HepG2 (cell line): ENCODE data around the gene CDYL. TPM values are rescaled to one million over a fixed set of nuclear protein-coding genes. Genes with fewer than 3 reads are reported as not detected.

Experiments
- AGO1 ChIP-seq: fragments of 200-400 bp; formaldehyde crosslinking; IDR thresholded peaks from 2 replicates; pipeline ENCODE4 v1.6.1; 2017; ENCODE audit warnings: mild to moderate bottlenecking, low read depth, low read length, moderate library complexity; ENCODE audit not compliant: poor library complexity, severe bottlenecking
- ARNT2 ChIP-seq: sonication (generic); formaldehyde crosslinking; IDR thresholded peaks from 2 replicates; pipeline ENCODE4 v1.8.0; 2022; ENCODE audit warnings: mild to moderate bottlenecking, low read depth, missing genetic modification reagents, moderate library complexity
- ERF ChIP-seq: IDR thresholded peaks from 2 replicates; pipeline ENCODE4 v1.6.1; 2018; ENCODE audit warnings: missing biosample characterization, missing genetic modification reagents
- HCFC1 ChIP-seq: fragments of 150-350 bp; IDR thresholded peaks from 2 replicates; pipeline ENCODE4 v1.6.1; 2014; ENCODE audit warnings: low read depth, low read length
- HIVEP1 ChIP-seq: sonication (generic); formaldehyde crosslinking; IDR thresholded peaks from 2 replicates; pipeline ENCODE4 v1.4.0; 2020; ENCODE audit warnings: mild to moderate bottlenecking, missing genetic modification reagents
- MAZ ChIP-seq, 2 experiments: sonication (generic) in 1 of 2; formaldehyde crosslinking in 1 of 2; IDR thresholded peaks; 2 replicates each; pipeline versions ENCODE4 v1.5.0 to v1.6.1; 2012 to 2020; ENCODE audit warnings: low read depth in 2 of 2, mild to moderate bottlenecking in 2 of 2, borderline replicate concordance in 1 of 2, improper control_type of control experiment in 1 of 2, low read length in 1 of 2, missing genetic modification reagents in 1 of 2, moderate library complexity in 1 of 2
- MYC ChIP-seq: sonication (generic); formaldehyde crosslinking; IDR thresholded peaks from 2 replicates; pipeline ENCODE4 v1.9.0; 2021; ENCODE audit warnings: missing genetic modification reagents, borderline replicate concordance
- MYNN ChIP-seq: sonication (generic); formaldehyde crosslinking; IDR thresholded peaks from 2 replicates; pipeline ENCODE4 v1.4.0; 2020; ENCODE audit warnings: mild to moderate bottlenecking, low read depth, missing genetic modification reagents
- NFRKB ChIP-seq: fragments of 450-650 bp; IDR thresholded peaks from 2 replicates; pipeline ENCODE4 v1.6.1; 2017
- SAP130 ChIP-seq: IDR thresholded peaks from 2 replicates; pipeline ENCODE4 v1.6.1; 2016; ENCODE audit warnings: low read depth
- SRSF9 ChIP-seq: fragments of 200-400 bp; formaldehyde crosslinking; IDR thresholded peaks from 2 replicates; pipeline ENCODE4 v1.6.1; 2018; ENCODE audit warnings: borderline replicate concordance, mild to moderate bottlenecking, low read depth, low read length; ENCODE audit not compliant: insufficient read depth, poor library complexity, severe bottlenecking
- ZFP37 ChIP-seq: sonication (generic); formaldehyde crosslinking; IDR thresholded peaks from 2 replicates; pipeline ENCODE4 v1.4.0; 2020; ENCODE audit warnings: missing genetic modification reagents, borderline replicate concordance
- ZNF317 ChIP-seq: sonication (generic); formaldehyde crosslinking; IDR thresholded peaks from 2 replicates; pipeline ENCODE4 v1.5.0; 2020; ENCODE audit warnings: mild to moderate bottlenecking, missing genetic modification reagents
- ZNF446 ChIP-seq: sonication (generic); formaldehyde crosslinking; IDR thresholded peaks from 2 replicates; pipeline ENCODE4 v1.5.0; 2020; ENCODE audit warnings: mild to moderate bottlenecking, missing genetic modification reagents
- ZNF614 ChIP-seq: IDR thresholded peaks from 2 replicates; pipeline ENCODE4 v1.6.1; 2018; ENCODE audit warnings: missing biosample characterization, missing genetic modification reagents, inconsistent platforms, borderline replicate concordance
- ZNF619 ChIP-seq: sonication (generic); formaldehyde crosslinking; IDR thresholded peaks from 2 replicates; pipeline ENCODE4 v1.4.0; 2020; ENCODE audit warnings: mild to moderate bottlenecking, missing genetic modification reagents
- ZSCAN25 ChIP-seq: sonication (generic); formaldehyde crosslinking; IDR thresholded peaks from 2 replicates; pipeline ENCODE4 v1.8.0; 2022; ENCODE audit warnings: mild to moderate bottlenecking, missing genetic modification reagents
- polyA plus RNA-seq, 8 experiments: library from polyadenylated mRNA; depleted of rRNA in 3 of 8; stranded (reverse) in 7 of 8; unstranded in 1 of 8; fragments of >200 nt; fragmentation: Illumina TruSeq in 4 of 8; extraction: Trizol in 4 of 8; gene quantifications; 2 replicates each; pipeline versions ENCODE4 v1.2.1 to v1.2.3, GENCODE V29; 2011 to 2016; ENCODE audit warnings: low read depth in 4 of 8, missing spikeins in 1 of 8, mixed read lengths in 1 of 8; ENCODE audit not compliant: insufficient read depth in 1 of 8
- total RNA-seq, 5 experiments: library from RNA; depleted of rRNA; stranded (reverse); fragments of >200 nt; fragmentation: Illumina TruSeq; extraction: Trizol; gene quantifications; 2 replicates each; pipeline ENCODE4 v1.2.3, GENCODE V29; 2016; ENCODE audit warnings: low read depth in 1 of 5
- TF ChIP-seq, protein P1 (sequence below): IDR thresholded peaks from 2 replicates; pipeline ENCODE4 v1.6.1; 2018; ENCODE audit warnings: missing genetic modification reagents
- TF ChIP-seq, protein P2 (sequence below): sonication (generic); formaldehyde crosslinking; IDR thresholded peaks from 2 replicates; pipeline ENCODE4 v1.4.0; 2020; ENCODE audit warnings: missing genetic modification reagents
- TF ChIP-seq, protein P3 (sequence below): IDR thresholded peaks from 2 replicates; pipeline ENCODE4 v1.6.1; 2012; ENCODE audit warnings: inconsistent platforms
- TF ChIP-seq, protein P4 (sequence below): sonication (generic); formaldehyde crosslinking; IDR thresholded peaks from 2 replicates; pipeline ENCODE4 v1.4.0; 2020; ENCODE audit warnings: missing genetic modification reagents
- TF ChIP-seq, protein P5 (sequence below): IDR thresholded peaks from 2 replicates; pipeline ENCODE4 v1.6.1; 2016; ENCODE audit warnings: low read depth, borderline replicate concordance

Gene CDYL
- total and polyA plus RNA-seq, 2 of the 13 experiments (the other 11 are each of a cell fraction or from before 2014, with no cell fraction given) = 22.8 to 105 TPM

DNA sequence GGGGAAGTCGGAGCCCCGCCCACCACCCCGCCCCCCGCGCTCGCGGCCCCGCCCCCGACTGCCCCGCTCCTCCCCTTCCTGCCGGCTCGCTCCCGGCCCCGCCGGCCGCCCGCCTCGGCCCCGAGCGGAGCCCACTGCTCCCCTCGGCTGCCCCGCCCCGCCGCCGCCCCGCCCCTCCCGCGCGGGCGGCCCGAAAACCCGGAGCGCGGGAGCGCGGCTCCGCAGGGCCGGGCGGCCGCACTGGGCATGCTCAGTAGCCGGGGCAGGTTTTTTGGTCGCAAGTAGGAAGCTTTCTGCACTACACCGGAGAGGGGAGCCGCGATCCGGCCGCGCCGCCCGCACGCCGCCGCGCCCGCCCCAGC lies at the start of gene CDYL (continued):
- TF ChIP-seq ZNF446 (CRISPR knock-in tag) (no peak), AGO1 (no peak), ZFP37 (CRISPR knock-in tag) (no peak), ZNF614 (CRISPR knock-in tag) (0 out of 2 replicates have a peak, but pooled peaks have one; percentile 38), ZNF317 (CRISPR knock-in tag) (no peak), SAP130 (CRISPR knock-in tag) (peak; percentile 39; the same call in 1 of the 2 replicates), HCFC1 (no peak), SRSF9 (no peak), ZSCAN25 (0 out of 2 replicates have a peak, but pooled peaks have one; percentile 28), ZNF619 (CRISPR knock-in tag) (no peak), ARNT2 (CRISPR knock-in tag) (peak; percentile 29; the same call in 1 of the 2 replicates), NFRKB (no peak), MAZ (IDR thresholded peaks at IDR 0.05; ENCODE audit: borderline replicate concordance, low read depth, low read length) (peak; percentile 88), MAZ (CRISPR knock-in tag; IDR thresholded peaks at IDR 0.05; ENCODE audit: low read depth) (peak; percentile 73), MYC (CRISPR knock-in tag) (0 out of 2 replicates have a peak, but pooled peaks have one; percentile 11), ERF (CRISPR knock-in tag) (no peak), HIVEP1 (no peak), MYNN (no peak)
- TF ChIP-seq, protein P1, sequence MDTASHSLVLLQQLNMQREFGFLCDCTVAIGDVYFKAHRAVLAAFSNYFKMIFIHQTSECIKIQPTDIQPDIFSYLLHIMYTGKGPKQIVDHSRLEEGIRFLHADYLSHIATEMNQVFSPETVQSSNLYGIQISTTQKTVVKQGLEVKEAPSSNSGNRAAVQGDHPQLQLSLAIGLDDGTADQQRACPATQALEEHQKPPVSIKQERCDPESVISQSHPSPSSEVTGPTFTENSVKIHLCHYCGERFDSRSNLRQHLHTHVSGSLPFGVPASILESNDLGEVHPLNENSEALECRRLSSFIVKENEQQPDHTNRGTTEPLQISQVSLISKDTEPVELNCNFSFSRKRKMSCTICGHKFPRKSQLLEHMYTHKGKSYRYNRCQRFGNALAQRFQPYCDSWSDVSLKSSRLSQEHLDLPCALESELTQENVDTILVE (CRISPR knock-in tag) = peak; percentile 36; the same call in 1 of the 2 replicates
- TF ChIP-seq, protein P2, sequence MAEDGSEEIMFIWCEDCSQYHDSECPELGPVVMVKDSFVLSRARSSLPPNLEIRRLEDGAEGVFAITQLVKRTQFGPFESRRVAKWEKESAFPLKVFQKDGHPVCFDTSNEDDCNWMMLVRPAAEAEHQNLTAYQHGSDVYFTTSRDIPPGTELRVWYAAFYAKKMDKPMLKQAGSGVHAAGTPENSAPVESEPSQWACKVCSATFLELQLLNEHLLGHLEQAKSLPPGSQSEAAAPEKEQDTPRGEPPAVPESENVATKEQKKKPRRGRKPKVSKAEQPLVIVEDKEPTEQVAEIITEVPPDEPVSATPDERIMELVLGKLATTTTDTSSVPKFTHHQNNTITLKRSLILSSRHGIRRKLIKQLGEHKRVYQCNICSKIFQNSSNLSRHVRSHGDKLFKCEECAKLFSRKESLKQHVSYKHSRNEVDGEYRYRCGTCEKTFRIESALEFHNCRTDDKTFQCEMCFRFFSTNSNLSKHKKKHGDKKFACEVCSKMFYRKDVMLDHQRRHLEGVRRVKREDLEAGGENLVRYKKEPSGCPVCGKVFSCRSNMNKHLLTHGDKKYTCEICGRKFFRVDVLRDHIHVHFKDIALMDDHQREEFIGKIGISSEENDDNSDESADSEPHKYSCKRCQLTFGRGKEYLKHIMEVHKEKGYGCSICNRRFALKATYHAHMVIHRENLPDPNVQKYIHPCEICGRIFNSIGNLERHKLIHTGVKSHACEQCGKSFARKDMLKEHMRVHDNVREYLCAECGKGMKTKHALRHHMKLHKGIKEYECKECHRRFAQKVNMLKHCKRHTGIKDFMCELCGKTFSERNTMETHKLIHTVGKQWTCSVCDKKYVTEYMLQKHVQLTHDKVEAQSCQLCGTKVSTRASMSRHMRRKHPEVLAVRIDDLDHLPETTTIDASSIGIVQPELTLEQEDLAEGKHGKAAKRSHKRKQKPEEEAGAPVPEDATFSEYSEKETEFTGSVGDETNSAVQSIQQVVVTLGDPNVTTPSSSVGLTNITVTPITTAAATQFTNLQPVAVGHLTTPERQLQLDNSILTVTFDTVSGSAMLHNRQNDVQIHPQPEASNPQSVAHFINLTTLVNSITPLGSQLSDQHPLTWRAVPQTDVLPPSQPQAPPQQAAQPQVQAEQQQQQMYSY (CRISPR knock-in tag) = peak; percentile 97
- TF ChIP-seq, protein P3, sequence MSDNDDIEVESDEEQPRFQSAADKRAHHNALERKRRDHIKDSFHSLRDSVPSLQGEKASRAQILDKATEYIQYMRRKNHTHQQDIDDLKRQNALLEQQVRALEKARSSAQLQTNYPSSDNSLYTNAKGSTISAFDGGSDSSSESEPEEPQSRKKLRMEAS = 0 out of 2 replicates have a peak, but pooled peaks have one; percentile 35
- TF ChIP-seq, protein P4, sequence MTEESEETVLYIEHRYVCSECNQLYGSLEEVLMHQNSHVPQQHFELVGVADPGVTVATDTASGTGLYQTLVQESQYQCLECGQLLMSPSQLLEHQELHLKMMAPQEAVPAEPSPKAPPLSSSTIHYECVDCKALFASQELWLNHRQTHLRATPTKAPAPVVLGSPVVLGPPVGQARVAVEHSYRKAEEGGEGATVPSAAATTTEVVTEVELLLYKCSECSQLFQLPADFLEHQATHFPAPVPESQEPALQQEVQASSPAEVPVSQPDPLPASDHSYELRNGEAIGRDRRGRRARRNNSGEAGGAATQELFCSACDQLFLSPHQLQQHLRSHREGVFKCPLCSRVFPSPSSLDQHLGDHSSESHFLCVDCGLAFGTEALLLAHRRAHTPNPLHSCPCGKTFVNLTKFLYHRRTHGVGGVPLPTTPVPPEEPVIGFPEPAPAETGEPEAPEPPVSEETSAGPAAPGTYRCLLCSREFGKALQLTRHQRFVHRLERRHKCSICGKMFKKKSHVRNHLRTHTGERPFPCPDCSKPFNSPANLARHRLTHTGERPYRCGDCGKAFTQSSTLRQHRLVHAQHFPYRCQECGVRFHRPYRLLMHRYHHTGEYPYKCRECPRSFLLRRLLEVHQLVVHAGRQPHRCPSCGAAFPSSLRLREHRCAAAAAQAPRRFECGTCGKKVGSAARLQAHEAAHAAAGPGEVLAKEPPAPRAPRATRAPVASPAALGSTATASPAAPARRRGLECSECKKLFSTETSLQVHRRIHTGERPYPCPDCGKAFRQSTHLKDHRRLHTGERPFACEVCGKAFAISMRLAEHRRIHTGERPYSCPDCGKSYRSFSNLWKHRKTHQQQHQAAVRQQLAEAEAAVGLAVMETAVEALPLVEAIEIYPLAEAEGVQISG (CRISPR knock-in tag) = peak; percentile 58
- TF ChIP-seq, protein P5, sequence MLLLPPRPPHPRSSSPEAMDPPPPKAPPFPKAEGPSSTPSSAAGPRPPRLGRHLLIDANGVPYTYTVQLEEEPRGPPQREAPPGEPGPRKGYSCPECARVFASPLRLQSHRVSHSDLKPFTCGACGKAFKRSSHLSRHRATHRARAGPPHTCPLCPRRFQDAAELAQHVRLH (CRISPR knock-in tag) = no peak; the same call in 1 of the 2 replicates
